BLaER1 (cell line): ENCODE results near the gene ZNF598.
A peak's percentile ranks its signal among the peaks of the same experiment; 100 is the strongest.
"Not testable (repeated sequence)": the region's sequence is repeated elsewhere in the genome, so short reads cannot be mapped to it uniquely, and the experiment has no call there.

Experiments used
- H3K27ac ChIP-seq: shearing (Covaris generic); formaldehyde crosslinking; 2 replicates; pipeline ENCODE4 v1.8.1; 2022
- H3K27me3 ChIP-seq: shearing (Covaris generic); formaldehyde crosslinking; 2 replicates; pipeline ENCODE4 v1.8.1; 2022
- H3K36me3 ChIP-seq: shearing (Covaris generic); formaldehyde crosslinking; 2 replicates; pipeline ENCODE4 v1.8.1; 2022
- H3K4me1 ChIP-seq: shearing (Covaris generic); formaldehyde crosslinking; 2 replicates; pipeline ENCODE4 v1.8.1; 2022
- H3K4me2 ChIP-seq: shearing (Covaris generic); formaldehyde crosslinking; 2 replicates; pipeline ENCODE4 v1.8.1; 2022
- H3K4me3 ChIP-seq: shearing (Covaris generic); formaldehyde crosslinking; 2 replicates; pipeline ENCODE4 v1.8.1; 2022
- H3K9ac ChIP-seq: shearing (Covaris generic); formaldehyde crosslinking; 2 replicates; pipeline ENCODE4 v1.8.1; 2022
- H3K9me3 ChIP-seq: shearing (Covaris generic); formaldehyde crosslinking; 2 replicates; pipeline ENCODE4 v1.8.1; 2022
- H4K20me1 ChIP-seq: shearing (Covaris generic); formaldehyde crosslinking; 2 replicates; pipeline ENCODE4 v1.8.1; 2022
- Cebpa-rat ChIP-seq: shearing (Covaris generic); IDR thresholded peaks from 2 replicates; pipeline ENCODE4 v1.8.1; 2022

Gene ZNF598

GRCh38 chr16:1961651-1962067, 48.0 kb downstream of the ZNF598 start:
- Histone ChIP-seq H3K27ac (no peak overlapping the region), H3K4me1 (peaks cover 47% of the 10 kb centered on the region), H3K4me3 (0 out of 2 replicates have a peak overlapping the region, but pooled peaks have one; percentile 33), H3K9me3 (no peaks in the 10 kb centered on the region), H4K20me1 (peaks cover 44% of the 10 kb centered on the region), H3K4me2 (peak overlapping the region; percentile 88), H3K27me3 (no peaks in the 10 kb centered on the region), H3K36me3 (peaks cover 34% of the 10 kb centered on the region), H3K9ac (0 out of 2 replicates have a peak overlapping the region, but pooled peaks have one; percentile 97)
- TF ChIP-seq Cebpa-rat, result no peak

- Histone ChIP-seq H3K4me3 (peak overlapping the region; percentile 95), H3K4me1 (peaks cover 40% of the 10 kb centered on the region), H3K4me2 (peak overlapping the region; percentile 88), H3K9me3 (no peaks in the 10 kb centered on the region), H3K9ac (peak overlapping the region; percentile 93), H3K27ac (peak overlapping the region; percentile 19; the same call in 1 of the 2 replicates), H3K27me3 (no peaks in the 10 kb centered on the region), H4K20me1 (peaks cover 44% of the 10 kb centered on the region), H3K36me3 (peaks cover 32% of the 10 kb centered on the region)
- no peak for TF ChIP-seq Cebpa-rat
Observed at GRCh38 chr16:1960665-1961630, 48.7 kb downstream of the ZNF598 start.

- peaks cover 33% of the 10 kb centered on the region for H3K4me1 ChIP-seq
- H3K27me3 ChIP-seq, result no peaks in the 10 kb centered on the region
- peak within 1 kb of the TSS; percentile 94 for H3K27ac ChIP-seq
- H3K36me3 ChIP-seq, result peaks cover 32% of the 10 kb centered on the region
- H3K9ac ChIP-seq, result peak within 1 kb of the TSS; percentile 93
- H3K4me2 ChIP-seq, result peak within 1 kb of the TSS; percentile 88
- H3K9me3 ChIP-seq, result no peaks in the 10 kb centered on the region
- TF ChIP-seq Cebpa-rat, result no peak
- peaks cover 44% of the 10 kb centered on the region for H4K20me1 ChIP-seq
- peak within 1 kb of the TSS; percentile 95 for H3K4me3 ChIP-seq
Observed at GRCh38 chr16:1959269-1960039, 50.2 kb downstream of the ZNF598 start, which contains the start of gene NDUFB10. Gene NDUFB10, plus strand, starts transcription at chr16:1959538. Its CDS starts 87 bp downstream, at chr16:1959625.

GRCh38 chr16:1958715-1959268, 50.8 kb downstream of the ZNF598 start:
- Histone ChIP-seq H4K20me1 (peaks cover 37% of the 10 kb centered on the region), H3K9ac (peak overlapping the region; percentile 93; the same call in 1 of the 2 replicates), H3K27ac (no peak overlapping the region)

GRCh38 chr16:1958143-1958491, 51.5 kb downstream of the ZNF598 start:
- not testable (repeated sequence) for H3K4me2 ChIP-seq

More at GRCh38 chr16:1958715-1959268, 50.8 kb downstream of the ZNF598 start:
- H3K4me1 ChIP-seq, result peaks cover 33% of the 10 kb centered on the region
- peak overlapping the region; percentile 95; the same call in 1 of the 2 replicates for H3K4me3 ChIP-seq
- peaks cover 28% of the 10 kb centered on the region for H3K36me3 ChIP-seq
- H3K27me3 ChIP-seq, result no peaks in the 10 kb centered on the region
- no peaks in the 10 kb centered on the region for H3K9me3 ChIP-seq
- H3K4me2 ChIP-seq, result peak overlapping the region; percentile 88
- TF ChIP-seq Cebpa-rat, result no peak

GRCh38 chr16:1957434-1958142, 52.0 kb downstream of the ZNF598 start:
- H3K4me1 ChIP-seq, result peaks cover 24% of the 10 kb centered on the region
- not testable (repeated sequence) for H3K4me2 ChIP-seq, H3K9ac ChIP-seq, H3K27ac ChIP-seq, H3K27me3 ChIP-seq, H3K4me3 ChIP-seq, H3K9me3 ChIP-seq
- H3K36me3 ChIP-seq, result peaks cover 16% of the 10 kb centered on the region
- H4K20me1 ChIP-seq, result peaks cover 25% of the 10 kb centered on the region

More at GRCh38 chr16:1958143-1958491, 51.5 kb downstream of the ZNF598 start:
- not testable (repeated sequence) for H3K27ac ChIP-seq, H3K4me3 ChIP-seq, H3K9me3 ChIP-seq, H3K27me3 ChIP-seq, H3K9ac ChIP-seq
- Histone ChIP-seq H3K36me3 (peaks cover 21% of the 10 kb centered on the region), H3K4me1 (peaks cover 29% of the 10 kb centered on the region), H4K20me1 (peaks cover 31% of the 10 kb centered on the region)

GRCh38 chr16:1953734-1954133, 55.9 kb downstream of the ZNF598 start:
- H3K9me3 ChIP-seq, result no peaks in the 10 kb centered on the region
- H3K36me3 ChIP-seq, result no peaks in the 10 kb centered on the region
- no peak overlapping the region for H3K9ac ChIP-seq
- H3K4me1 ChIP-seq, result no peaks in the 10 kb centered on the region
- no peak for TF ChIP-seq Cebpa-rat
- H3K27me3 ChIP-seq, result no peaks in the 10 kb centered on the region
- H4K20me1 ChIP-seq, result no peaks in the 10 kb centered on the region
- H3K4me3 ChIP-seq, result no peak overlapping the region
- no peak overlapping the region for H3K4me2 ChIP-seq
- no peak overlapping the region for H3K27ac ChIP-seq

GRCh38 chr16:1950559-1950958, 59.1 kb downstream of the ZNF598 start:
- Histone ChIP-seq H3K9me3 (no peaks in the 10 kb centered on the region), H3K4me1 (no peaks in the 10 kb centered on the region)

GRCh38 chr16:1950047-1950446, 59.6 kb downstream of the ZNF598 start:
- Histone ChIP-seq H3K4me3 (no peak overlapping the region), H3K27ac (no peak overlapping the region), H3K9ac (no peak overlapping the region), H3K36me3 (no peaks in the 10 kb centered on the region), H3K9me3 (no peaks in the 10 kb centered on the region), H3K4me1 (no peaks in the 10 kb centered on the region), H4K20me1 (no peaks in the 10 kb centered on the region), H3K4me2 (no peak overlapping the region), H3K27me3 (no peaks in the 10 kb centered on the region)
- no peak for TF ChIP-seq Cebpa-rat

More at GRCh38 chr16:1950559-1950958, 59.1 kb downstream of the ZNF598 start:
- Histone ChIP-seq H3K27me3 (no peaks in the 10 kb centered on the region), H3K9ac (no peak overlapping the region), H3K36me3 (no peaks in the 10 kb centered on the region), H3K4me3 (no peak overlapping the region), H3K4me2 (no peak overlapping the region), H3K27ac (no peak overlapping the region), H4K20me1 (no peaks in the 10 kb centered on the region)
- no peak for TF ChIP-seq Cebpa-rat
